Nephron progenitor cell (in vitro differentiated cells): ENCODE results near the gene ABCC12.
"Not testable (repeated sequence)": the region's sequence is repeated elsewhere in the genome, so short reads cannot be mapped to it uniquely, and the experiment has no call there.

ENCODE experiments used
- DNase-seq: peaks from one replicate; pipeline ENCODE4 v3.0.0; 2021
- H3K27ac Mint-ChIP-seq: 2 replicates; pipeline ENCODE4 v1.8.0; 2021; ENCODE audit warnings: mild to moderate bottlenecking, moderate library complexity, mixed read lengths
- H3K27me3 Mint-ChIP-seq: 2 replicates; pipeline ENCODE4 v1.8.0; 2021; ENCODE audit warnings: mild to moderate bottlenecking, low read depth, mixed read lengths; ENCODE audit not compliant: poor library complexity
- H3K36me3 Mint-ChIP-seq: 2 replicates; pipeline ENCODE4 v1.8.0; 2021; ENCODE audit warnings: low read depth, mixed read lengths
- H3K4me1 Mint-ChIP-seq: 2 replicates; pipeline ENCODE4 v1.8.0; 2021; ENCODE audit warnings: mixed read lengths
- H3K4me3 Mint-ChIP-seq: 2 replicates; pipeline ENCODE4 v1.8.0; 2021; ENCODE audit warnings: mild to moderate bottlenecking, moderate library complexity, mixed read lengths
- H3K9me3 Mint-ChIP-seq: 2 replicates; pipeline ENCODE4 v1.8.0; 2021; ENCODE audit warnings: mild to moderate bottlenecking, moderate library complexity, mixed read lengths
- TF ChIP-seq, protein P1 (sequence below): fragments of 200-600 bp; sonication (generic); IDR thresholded peaks from 2 replicates; pipeline ENCODE4 v1.5.0; 2021; ENCODE audit warnings: antibody characterized with exemption

Gene ABCC12

DNA sequence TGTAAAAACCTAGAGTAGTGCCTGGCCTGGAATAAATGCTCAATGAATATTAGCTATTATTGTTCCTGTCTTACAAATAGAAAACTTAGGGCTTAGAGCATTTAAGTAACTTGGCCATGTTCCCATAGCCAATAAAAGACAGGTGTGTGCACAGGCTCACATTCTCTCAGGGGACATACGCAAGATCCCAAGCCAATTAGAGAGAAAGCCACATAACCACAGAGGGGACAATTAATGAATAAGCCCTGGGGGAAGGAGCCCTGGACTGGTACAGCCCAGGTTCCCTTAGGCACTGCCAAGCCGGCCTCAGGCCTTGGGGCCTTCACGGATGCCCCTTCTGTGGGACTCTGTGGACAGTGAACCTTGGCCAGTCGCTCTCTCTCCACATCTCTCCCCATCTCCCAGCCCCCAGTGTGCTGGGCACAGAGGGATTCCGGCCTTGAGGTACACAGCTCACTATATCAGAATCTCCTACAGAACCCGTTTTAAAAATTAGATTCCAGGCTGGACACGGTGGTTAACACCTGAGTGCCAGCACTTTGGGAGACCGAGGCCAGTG, 27.3 kb upstream of the ABCC12 start:
- H3K36me3 Mint-ChIP-seq, result no peaks in the 10 kb centered on the region

GRCh38 chr16:48181746-48182520, 26.1 kb upstream of the ABCC12 start:
- H3K4me3 Mint-ChIP-seq, DNase-seq, H3K36me3 Mint-ChIP-seq, H3K27ac Mint-ChIP-seq, H3K9me3 Mint-ChIP-seq, H3K27me3 Mint-ChIP-seq: not testable (repeated sequence)
- peaks cover 11% of the 10 kb centered on the region for H3K4me1 Mint-ChIP-seq

More for the DNA sequence above, 27.3 kb upstream of the ABCC12 start:
- H3K4me1 Mint-ChIP-seq, result peaks cover 11% of the 10 kb centered on the region
- TF ChIP-seq, protein P1, sequence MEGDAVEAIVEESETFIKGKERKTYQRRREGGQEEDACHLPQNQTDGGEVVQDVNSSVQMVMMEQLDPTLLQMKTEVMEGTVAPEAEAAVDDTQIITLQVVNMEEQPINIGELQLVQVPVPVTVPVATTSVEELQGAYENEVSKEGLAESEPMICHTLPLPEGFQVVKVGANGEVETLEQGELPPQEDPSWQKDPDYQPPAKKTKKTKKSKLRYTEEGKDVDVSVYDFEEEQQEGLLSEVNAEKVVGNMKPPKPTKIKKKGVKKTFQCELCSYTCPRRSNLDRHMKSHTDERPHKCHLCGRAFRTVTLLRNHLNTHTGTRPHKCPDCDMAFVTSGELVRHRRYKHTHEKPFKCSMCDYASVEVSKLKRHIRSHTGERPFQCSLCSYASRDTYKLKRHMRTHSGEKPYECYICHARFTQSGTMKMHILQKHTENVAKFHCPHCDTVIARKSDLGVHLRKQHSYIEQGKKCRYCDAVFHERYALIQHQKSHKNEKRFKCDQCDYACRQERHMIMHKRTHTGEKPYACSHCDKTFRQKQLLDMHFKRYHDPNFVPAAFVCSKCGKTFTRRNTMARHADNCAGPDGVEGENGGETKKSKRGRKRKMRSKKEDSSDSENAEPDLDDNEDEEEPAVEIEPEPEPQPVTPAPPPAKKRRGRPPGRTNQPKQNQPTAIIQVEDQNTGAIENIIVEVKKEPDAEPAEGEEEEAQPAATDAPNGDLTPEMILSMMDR, result no peak
- H3K9me3 Mint-ChIP-seq, result no peaks in the 10 kb centered on the region
- H3K27ac Mint-ChIP-seq, result no peak overlapping the region
- no peaks in the 10 kb centered on the region for H3K27me3 Mint-ChIP-seq
- H3K4me3 Mint-ChIP-seq, result no peak overlapping the region
- no peak for DNase-seq

DNA sequence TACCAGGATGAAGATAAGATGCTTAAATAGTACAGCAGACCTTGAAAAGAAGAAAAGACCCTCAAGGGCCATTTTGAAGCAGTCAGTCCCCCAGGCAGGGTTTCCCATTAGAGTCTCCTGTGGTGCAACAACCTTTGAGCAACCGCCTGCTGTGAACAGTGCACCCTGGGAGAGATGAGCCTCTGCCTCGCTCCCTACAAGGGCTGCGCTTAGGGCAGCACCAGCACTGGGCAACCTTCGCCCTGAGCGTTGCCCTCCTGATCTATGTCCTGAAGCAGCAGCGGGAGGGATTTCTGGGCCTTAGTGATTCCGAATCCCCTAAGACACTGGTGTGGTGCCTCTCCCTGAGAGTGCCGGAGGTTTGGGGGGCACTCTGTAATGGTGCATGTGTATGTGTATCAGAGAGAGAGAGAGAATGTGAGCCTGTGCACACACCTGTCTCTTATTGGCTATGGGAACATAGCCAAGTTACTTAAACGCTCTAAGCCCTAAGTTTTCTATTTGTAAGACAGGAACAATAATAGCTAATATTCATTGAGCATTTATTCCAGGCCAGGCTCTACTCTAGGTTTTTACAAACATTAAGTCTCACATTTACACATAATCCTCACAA, 25.2 kb upstream of the ABCC12 start:
- Mint-ChIP-seq H3K27ac (no peak overlapping the region), H3K4me1 (peaks cover 11% of the 10 kb centered on the region), H3K4me3 (no peak overlapping the region), H3K9me3 (no peaks in the 10 kb centered on the region), H3K36me3 (no peaks in the 10 kb centered on the region), H3K27me3 (peaks cover 3% of the 10 kb centered on the region)
- TF ChIP-seq, protein P1, result no peak
- no peak for DNase-seq

DNA sequence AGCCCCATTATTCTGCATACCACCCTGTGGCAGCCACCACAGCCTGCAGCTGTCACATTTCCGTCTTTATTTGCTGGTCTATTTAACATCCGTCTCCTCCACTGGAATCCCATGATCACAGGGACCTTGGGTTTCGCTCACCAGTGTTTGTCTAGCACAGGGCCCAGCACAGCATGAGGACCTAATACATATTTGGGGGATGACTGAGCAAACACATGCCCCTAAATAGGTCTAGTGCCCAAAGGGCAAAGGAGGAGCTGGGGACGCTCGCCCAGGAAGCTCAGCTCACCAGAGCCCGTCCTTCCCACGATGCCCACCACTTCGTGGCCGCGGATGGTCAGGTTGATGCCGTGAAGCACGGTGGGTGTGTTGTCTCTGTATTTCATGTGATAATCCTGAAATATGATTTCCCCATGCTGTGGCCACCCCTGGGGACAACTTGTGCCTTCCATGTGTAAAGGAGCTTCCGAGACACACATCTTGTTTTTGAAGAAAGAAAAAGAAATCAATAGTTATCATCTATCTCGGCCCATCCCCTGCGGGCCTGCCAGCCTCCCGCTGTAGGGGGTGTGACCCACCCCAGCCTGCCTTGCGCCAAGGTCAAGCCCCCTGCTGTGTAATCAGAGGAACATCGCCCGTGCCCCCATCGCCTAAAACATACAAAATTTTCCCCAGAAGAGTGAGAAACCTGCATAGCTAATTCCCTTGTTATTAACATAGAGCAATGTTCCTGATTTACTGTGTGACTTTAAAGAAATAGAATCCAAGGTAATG, 21.0 kb upstream of the ABCC12 start:
- TF ChIP-seq, protein P1, result no peak

DNA sequence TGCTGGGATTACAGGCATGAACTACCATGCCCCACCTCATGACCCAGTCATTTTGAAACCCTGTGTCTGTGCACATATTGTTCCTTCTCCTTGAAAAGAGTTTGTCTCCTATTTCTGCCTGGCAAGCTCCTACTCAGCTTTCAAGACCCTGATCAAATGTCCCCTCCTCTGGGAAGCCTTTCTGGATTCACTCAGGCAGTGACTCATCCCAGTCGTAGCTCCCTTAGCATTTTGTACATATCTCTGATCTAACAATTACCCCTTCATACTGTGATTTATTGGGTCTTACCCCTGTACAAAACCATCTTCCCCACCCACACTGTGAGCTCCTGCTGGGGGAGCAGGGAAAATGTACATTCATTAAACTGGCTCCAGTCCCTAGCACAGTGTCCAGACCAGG, 18.1 kb upstream of the ABCC12 start:
- Mint-ChIP-seq H3K4me1 (peaks cover 8% of the 10 kb centered on the region), H3K27ac (peak overlapping the region; percentile 72), H3K9me3 (no peaks in the 10 kb centered on the region), H3K4me3 (no peak overlapping the region), H3K27me3 (peaks cover 11% of the 10 kb centered on the region), H3K36me3 (no peaks in the 10 kb centered on the region)
- no peak for DNase-seq
- TF ChIP-seq, protein P1, result no peak

More for the DNA sequence above, 21.0 kb upstream of the ABCC12 start:
- Mint-ChIP-seq H3K27me3 (peaks cover 11% of the 10 kb centered on the region), H3K9me3 (no peaks in the 10 kb centered on the region), H3K4me3 (no peak overlapping the region), H3K27ac (no peak overlapping the region), H3K36me3 (no peaks in the 10 kb centered on the region), H3K4me1 (peaks cover 8% of the 10 kb centered on the region)
- DNase-seq, result no peak

- Mint-ChIP-seq H3K36me3 (no peaks in the 10 kb centered on the region), H3K4me3 (no peak overlapping the region), H3K4me1 (peaks cover 8% of the 10 kb centered on the region), H3K27me3 (peaks cover 11% of the 10 kb centered on the region), H3K27ac (no peak overlapping the region), H3K9me3 (no peaks in the 10 kb centered on the region)
- no peak for DNase-seq
- TF ChIP-seq, protein P1, result no peak
These were observed 16.9 kb upstream of the ABCC12 start for GRCh38 chr16:48172682-48173081.
